Astrocyte of the spinal cord (primary cell): ENCODE results near the gene KRTAP15-1.

Source experiments
- DNase-seq: peaks from one replicate; pipeline ENCODE4 v3.0.0; 2011; ENCODE audit warnings: low read depth, low spot score
- H3K4me3 ChIP-seq: 2 replicates; pipeline ENCODE4 v1.5.1; 2011; ENCODE audit warnings: low read depth, mild to moderate bottlenecking, low read length, moderate library complexity
- in situ Hi-C: cut with HindIII; loops from 2 replicates; pipeline ENCODE4 v1.10.0; 2017; ENCODE audit warnings: low sequenced_read_pairs
- TF ChIP-seq, protein P1 (sequence below): IDR thresholded peaks from 2 replicates; pipeline ENCODE4 v1.5.1; 2012; ENCODE audit warnings: low read depth, mild to moderate bottlenecking, low read length, inconsistent platforms

KRTAP15-1 gene

DNA sequence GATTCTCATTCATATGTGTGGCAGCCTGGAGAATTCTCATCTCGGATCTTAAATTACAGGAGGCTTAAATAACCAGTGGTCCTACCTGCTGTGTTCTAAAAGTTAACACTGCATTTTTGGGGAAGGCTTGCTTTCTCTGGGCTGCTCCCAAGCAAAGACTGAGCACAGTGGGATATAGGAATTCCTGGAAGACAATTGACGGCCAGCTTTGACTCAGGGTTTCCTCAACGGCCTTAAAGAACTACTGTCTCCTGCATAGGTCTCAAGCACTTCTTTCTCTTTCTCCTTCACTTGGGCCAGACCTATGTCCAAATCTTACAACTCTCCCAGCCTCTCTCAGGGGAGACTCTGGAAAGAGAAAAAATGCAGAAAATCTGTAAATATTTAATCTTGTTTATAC, 13.3 kb upstream of the KRTAP15-1 start:
- in situ Hi-C loops, result no loop called here
- DNase-seq, result no peak
- TF ChIP-seq, protein P1, sequence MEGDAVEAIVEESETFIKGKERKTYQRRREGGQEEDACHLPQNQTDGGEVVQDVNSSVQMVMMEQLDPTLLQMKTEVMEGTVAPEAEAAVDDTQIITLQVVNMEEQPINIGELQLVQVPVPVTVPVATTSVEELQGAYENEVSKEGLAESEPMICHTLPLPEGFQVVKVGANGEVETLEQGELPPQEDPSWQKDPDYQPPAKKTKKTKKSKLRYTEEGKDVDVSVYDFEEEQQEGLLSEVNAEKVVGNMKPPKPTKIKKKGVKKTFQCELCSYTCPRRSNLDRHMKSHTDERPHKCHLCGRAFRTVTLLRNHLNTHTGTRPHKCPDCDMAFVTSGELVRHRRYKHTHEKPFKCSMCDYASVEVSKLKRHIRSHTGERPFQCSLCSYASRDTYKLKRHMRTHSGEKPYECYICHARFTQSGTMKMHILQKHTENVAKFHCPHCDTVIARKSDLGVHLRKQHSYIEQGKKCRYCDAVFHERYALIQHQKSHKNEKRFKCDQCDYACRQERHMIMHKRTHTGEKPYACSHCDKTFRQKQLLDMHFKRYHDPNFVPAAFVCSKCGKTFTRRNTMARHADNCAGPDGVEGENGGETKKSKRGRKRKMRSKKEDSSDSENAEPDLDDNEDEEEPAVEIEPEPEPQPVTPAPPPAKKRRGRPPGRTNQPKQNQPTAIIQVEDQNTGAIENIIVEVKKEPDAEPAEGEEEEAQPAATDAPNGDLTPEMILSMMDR, result no peak
- H3K4me3 ChIP-seq, result no peak overlapping the region

DNA sequence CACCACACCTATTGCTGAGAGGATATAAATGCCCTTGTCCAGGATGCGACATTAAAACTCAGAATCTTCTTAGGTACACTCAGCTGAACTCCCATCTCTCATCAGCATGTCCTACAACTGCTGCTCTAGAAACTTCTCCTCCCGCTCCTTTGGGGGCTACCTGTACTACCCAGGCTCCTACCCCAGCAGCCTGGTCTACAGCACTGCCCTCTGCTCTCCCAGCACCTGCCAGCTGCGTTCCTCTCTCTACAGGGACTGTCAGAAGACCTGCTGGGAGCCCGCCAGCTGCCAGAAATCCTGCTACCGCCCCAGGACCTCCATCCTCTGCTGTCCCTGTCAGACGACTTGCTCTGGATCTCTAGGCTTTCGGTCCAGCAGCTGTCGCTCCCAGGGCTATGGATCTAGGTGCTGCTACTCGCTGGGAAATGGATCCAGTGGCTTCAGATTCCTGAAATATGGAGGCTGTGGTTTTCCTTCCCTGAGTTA, 9.9 kb upstream of the KRTAP15-1 start, which contains the start of gene KRTAP13-4:
Gene KRTAP13-4, plus strand, starts transcription at position 51 of the 486 bp plus-strand sequence. Its CDS starts 56 bp downstream, at position 107.
- TF ChIP-seq, protein P1, result no peak
- no peak for DNase-seq
- in situ Hi-C loops, result no loop called here
- no peak within 1 kb of the TSS for H3K4me3 ChIP-seq

DNA sequence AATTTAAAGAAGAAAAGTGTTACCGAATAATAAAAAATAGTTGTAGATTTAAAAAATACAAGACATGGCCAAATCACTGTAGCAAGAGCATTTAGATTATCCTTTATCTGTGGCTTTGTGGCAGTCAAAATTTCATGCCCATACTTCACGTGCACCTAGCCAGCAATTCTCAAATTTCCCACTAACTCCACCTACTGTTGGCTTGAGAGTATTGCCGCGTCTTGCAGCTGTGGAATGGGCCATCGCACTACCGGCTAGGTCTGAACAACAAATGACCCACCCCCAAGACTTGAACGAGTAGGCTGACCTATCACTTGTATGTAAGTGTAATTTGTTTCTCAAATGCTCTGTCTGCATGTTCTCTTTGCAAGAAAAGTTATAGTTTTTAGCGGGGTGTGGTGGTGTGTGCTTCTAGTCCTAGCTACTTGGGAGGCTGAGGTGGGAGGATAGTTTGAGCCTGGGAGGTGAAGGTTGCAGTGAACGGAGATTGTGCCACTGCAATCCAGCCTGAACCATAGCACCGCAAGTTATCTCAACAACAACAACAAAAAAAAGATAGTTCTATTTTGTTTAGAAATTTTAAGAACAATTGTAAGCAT, 5.9 kb upstream of the KRTAP15-1 start:
- TF ChIP-seq, protein P1, result peak; percentile 51
- H3K4me3 ChIP-seq, result no peak overlapping the region
- in situ Hi-C loops, result no loop called here
- peak; percentile 1 for DNase-seq

DNA sequence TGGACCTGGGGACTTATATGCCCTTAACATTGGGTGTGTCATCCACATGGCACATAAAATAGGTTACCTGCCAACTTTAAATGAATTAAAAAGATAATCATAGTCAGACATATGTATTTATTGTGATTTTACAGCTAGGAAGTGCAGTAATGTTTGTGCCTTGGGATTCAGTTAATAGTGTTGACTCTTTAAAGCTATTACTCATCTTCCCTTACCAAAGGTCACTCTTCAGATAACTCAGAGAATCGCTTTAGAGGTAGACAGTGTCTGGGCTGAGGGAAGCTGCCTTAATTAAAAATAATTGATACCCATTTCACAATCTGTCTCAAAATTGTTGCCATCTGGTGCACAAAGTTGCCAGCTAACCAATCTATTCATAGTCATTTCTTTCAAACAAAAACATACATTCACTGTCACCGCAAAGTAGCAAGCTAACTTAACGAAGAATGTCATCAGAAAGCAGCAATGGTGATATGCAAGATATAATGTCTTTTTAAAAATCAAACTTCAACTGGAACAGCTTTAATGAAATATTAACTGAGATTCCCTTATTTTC, 3.0 kb upstream of the KRTAP15-1 start:
- no peak overlapping the region for H3K4me3 ChIP-seq
- DNase-seq, result no peak
- in situ Hi-C loops, result no loop called here
- TF ChIP-seq, protein P1, result no peak

DNA sequence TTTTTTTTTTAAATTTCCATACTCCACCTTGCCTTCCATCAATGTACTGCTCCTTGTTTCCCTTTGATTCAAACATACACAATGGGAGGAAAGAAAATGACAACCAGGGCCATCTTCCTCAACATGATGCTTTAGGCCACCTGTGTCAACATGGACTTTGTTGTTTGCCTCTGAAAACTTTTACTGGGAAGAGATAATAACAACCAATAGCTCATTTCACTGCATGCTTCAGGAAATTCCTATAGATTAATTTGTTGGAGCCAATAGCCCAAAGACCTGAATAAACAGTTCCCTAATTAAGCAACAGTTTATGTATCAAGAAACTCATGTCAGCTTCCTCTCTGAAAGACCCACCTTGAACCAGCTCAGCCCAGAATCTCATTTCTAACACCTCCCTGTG, 3.2 kb downstream of the KRTAP15-1 start:
- no peak overlapping the region for H3K4me3 ChIP-seq
- DNase-seq, result no peak
- TF ChIP-seq, protein P1, result no peak
- in situ Hi-C loops, result no loop called here

DNA sequence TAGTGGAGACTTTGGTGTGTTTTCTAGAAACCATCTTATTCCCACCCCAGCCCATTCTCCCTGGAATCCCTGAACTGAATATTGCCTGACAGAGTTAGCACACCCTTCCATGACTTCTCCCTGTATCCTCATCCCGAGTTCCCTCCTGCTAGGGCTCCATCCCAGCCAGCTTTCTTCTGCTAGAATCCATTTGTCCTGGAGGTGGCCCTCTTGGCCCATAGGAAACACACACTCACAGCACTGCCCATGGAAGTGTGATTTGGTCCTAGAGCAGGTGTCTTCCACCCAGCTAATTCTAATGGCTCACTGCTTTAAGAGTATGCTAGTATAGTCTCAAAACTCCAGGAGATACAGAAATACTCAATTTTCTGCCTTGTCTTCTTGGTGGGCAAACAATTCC, 4.1 kb downstream of the KRTAP15-1 start:
- no peak overlapping the region for H3K4me3 ChIP-seq
- TF ChIP-seq, protein P1, result no peak
- DNase-seq, result no peak
- in situ Hi-C loops, result no loop called here
